Breast epithelium (tissue), 4 donors: Measurements from ENCODE around the gene NAP1L1. TPM values are rescaled to one million over a fixed set of nuclear protein-coding genes. Genes with fewer than 3 reads are reported as not detected.

Source experiments
- DNase-seq, 2 donors: peaks; one replicate each; pipeline ENCODE4 v3.0.0-alpha.2; 2019; ENCODE audit warnings: low spot score in 2 of 2
- H3K27ac ChIP-seq, 2 donors: fragments of 200-600 bp; sonication (generic) in 1 of 2; one replicate each; pipeline ENCODE4 v1.5.1; 2016 to 2019; ENCODE audit warnings: mild to moderate bottlenecking in 1 of 2
- H3K27me3 ChIP-seq, 2 donors: fragments of 200-600 bp; sonication (generic) in 1 of 2; one replicate each; pipeline versions ENCODE4 v1.5.1 to v1.6.0; 2017 to 2019; ENCODE audit warnings: control low read depth in 1 of 2, mild to moderate bottlenecking in 1 of 2
- H3K36me3 ChIP-seq: fragments of 200-600 bp; one replicate; pipeline ENCODE4 v1.5.1; 2019
- H3K4me1 ChIP-seq, 2 donors: fragments of 200-600 bp; sonication (generic); one replicate each; pipeline ENCODE4 v1.5.1; 2016 to 2019; ENCODE audit warnings: control low read depth in 1 of 2
- H3K4me3 ChIP-seq, 3 donors: fragments of 200-600 bp; sonication (generic); 1 replicate in 2 of 3; 2 replicates in 1 of 3; pipeline ENCODE4 v1.5.1; 2016 to 2019; ENCODE audit warnings: mild to moderate bottlenecking in 3 of 3, moderate library complexity in 2 of 3
- H3K9me3 ChIP-seq, 2 donors: fragments of 200-600 bp; sonication (generic) in 1 of 2; one replicate each; pipeline ENCODE4 v1.5.1; 2016 to 2019; ENCODE audit warnings: control low read depth in 1 of 2
- CTCF ChIP-seq, 3 donors: fragments of 450-650 bp; IDR thresholded peaks; one replicate each; pipeline ENCODE4 v1.5.1; 2016 to 2017; ENCODE audit warnings: antibody characterized with exemption in 3 of 3, mild to moderate bottlenecking in 3 of 3, moderate library complexity in 3 of 3
- POLR2A ChIP-seq: fragments of 450-650 bp; IDR thresholded peaks from one replicate; pipeline ENCODE4 v1.6.1; 2016; ENCODE audit warnings: antibody characterized with exemption, mild to moderate bottlenecking, moderate library complexity
- POLR2AphosphoS5 ChIP-seq, 3 donors: sonication (generic); formaldehyde crosslinking; IDR thresholded peaks; one replicate each; pipeline ENCODE4 v1.6.1; 2017; ENCODE audit warnings: antibody characterized with exemption in 3 of 3
- intact Hi-C: fragments of 100-400 bp; cut with DNase I; formaldehyde crosslinking; loops from one replicate; pipeline ENCODE4 v1.15.1; 2023; ENCODE audit warnings: low total_unique reads
- total RNA-seq, 3 donors: library from RNA; depleted of rRNA; stranded (reverse); fragments of >200 nt; gene quantifications; one replicate each; pipeline ENCODE4 v1.1.0, GENCODE V29; 2016

The NAP1L1 gene
- total RNA-seq, 3 donors from 2014 or later: 356 to 419 (median 394) TPM

GRCh38 chr12:76041406-76041805 is 43.1 kb downstream of the NAP1L1 start:
- intact Hi-C loops: no loop called here
- no peaks in the 10 kb centered on the region for H3K27me3 ChIP-seq
- H3K9me3 ChIP-seq: no peaks in the 10 kb centered on the region
- H3K4me1 ChIP-seq: no peaks in the 10 kb centered on the region
- DNase-seq: no peak
- no peak overlapping the region for H3K4me3 ChIP-seq
- no peak overlapping the region for H3K27ac ChIP-seq
- H3K36me3 ChIP-seq: no peaks in the 10 kb centered on the region
- TF ChIP-seq CTCF (IDR thresholded peaks at IDR 0.05) (no peak), POLR2A (no peak), POLR2AphosphoS5 (IDR thresholded peaks at IDR 0.05) (no peak)

GRCh38 chr12:76040461-76040860 is 44.0 kb downstream of the NAP1L1 start:
- Histone ChIP-seq H3K27ac (no peak overlapping the region), H3K36me3 (no peaks in the 10 kb centered on the region), H3K9me3 (no peaks in the 10 kb centered on the region), H3K4me1 (no peaks in the 10 kb centered on the region), H3K27me3 (no peaks in the 10 kb centered on the region), H3K4me3 (no peak overlapping the region)
- no peak for TF ChIP-seq CTCF (IDR thresholded peaks at IDR 0.05)
- TF ChIP-seq POLR2AphosphoS5 (IDR thresholded peaks at IDR 0.05): no peak
- no peak for TF ChIP-seq POLR2A
- no peak for DNase-seq
- intact Hi-C loops: no loop called here

GRCh38 chr12:76038176-76038575 is 46.3 kb downstream of the NAP1L1 start:
- H3K4me3 ChIP-seq: no peak overlapping the region
- intact Hi-C loops: no loop called here
- DNase-seq: no peak

GRCh38 chr12:76037130-76038103 is 47.1 kb downstream of the NAP1L1 start:
- no peaks in the 10 kb centered on the region for H3K9me3 ChIP-seq
- no peaks in the 10 kb centered on the region for H3K27me3 ChIP-seq
- DNase-seq: no peak
- H3K4me3 ChIP-seq: no peak overlapping the region
- H3K36me3 ChIP-seq: no peaks in the 10 kb centered on the region
- peak; percentile 57 to 90 (median 83) for TF ChIP-seq CTCF (IDR thresholded peaks at IDR 0.05)
- no peak for TF ChIP-seq POLR2A
- TF ChIP-seq POLR2AphosphoS5 (IDR thresholded peaks at IDR 0.05): peak in 1 of 3 donors; percentile 7
- H3K27ac ChIP-seq: no peak overlapping the region
- no peaks in the 10 kb centered on the region for H3K4me1 ChIP-seq
- intact Hi-C loops: no loop called here

More at GRCh38 chr12:76038176-76038575, 46.3 kb downstream of the NAP1L1 start:
- Histone ChIP-seq H3K9me3 (no peaks in the 10 kb centered on the region), H3K27ac (no peak overlapping the region), H3K4me1 (no peaks in the 10 kb centered on the region), H3K36me3 (no peaks in the 10 kb centered on the region), H3K27me3 (no peaks in the 10 kb centered on the region)
- no peak for TF ChIP-seq CTCF (IDR thresholded peaks at IDR 0.05)
- TF ChIP-seq POLR2AphosphoS5 (IDR thresholded peaks at IDR 0.05): no peak
- TF ChIP-seq POLR2A: no peak

- H3K36me3 ChIP-seq: no peaks in the 10 kb centered on the region
- no peak overlapping the region for H3K27ac ChIP-seq
- H3K27me3 ChIP-seq: no peaks in the 10 kb centered on the region
- H3K4me1 ChIP-seq: no peaks in the 10 kb centered on the region
- H3K4me3 ChIP-seq: no peak overlapping the region
- intact Hi-C loops: no loop called here
- H3K9me3 ChIP-seq: no peaks in the 10 kb centered on the region
- no peak for DNase-seq
- no peak for TF ChIP-seq POLR2AphosphoS5 (IDR thresholded peaks at IDR 0.05)
- no peak for TF ChIP-seq CTCF (IDR thresholded peaks at IDR 0.05)
- TF ChIP-seq POLR2A: no peak
Measured at GRCh38 chr12:76035045-76035444, 49.4 kb downstream of the NAP1L1 start.
